Natural killer cell treated with Interleukin-12 subunit alpha and Interleukin-12 subunit beta and Interleukin-15 and Interleukin-18, amount 100 ng/mL, for 72 hours (primary cell): ENCODE measurements around the gene TUB. TPM values are rescaled to one million over a fixed set of nuclear protein-coding genes. Genes with fewer than 3 reads are reported as not detected.

Experiments used
- ATAC-seq, 2 donors: fragments of 150-1000 bp; cut with Tn5 transposase in 1 of 2; sonication (Bioruptor Pico), chemical (Tn5 transposase) in 1 of 2; 2 replicates each; pipeline ENCODE4 v1.10.0; 2021
- DNase-seq: peaks from one replicate; pipeline ENCODE4 v3.0.0; 2022; ENCODE audit warnings: low spot score
- H3K27ac Mint-ChIP-seq, 2 donors: 1 replicate in 1 of 2; 2 replicates in 1 of 2; pipeline ENCODE4 v1.8.0; 2022; ENCODE audit warnings: mixed read lengths in 2 of 2, mild to moderate bottlenecking in 1 of 2, moderate library complexity in 1 of 2
- H3K27me3 Mint-ChIP-seq, 2 donors: 1 replicate in 1 of 2; 2 replicates in 1 of 2; pipeline ENCODE4 v1.8.0; 2022; ENCODE audit warnings: mixed read lengths in 2 of 2
- H3K36me3 Mint-ChIP-seq: one replicate; pipeline ENCODE4 v1.8.0; 2022; ENCODE audit warnings: mixed read lengths
- H3K4me1 Mint-ChIP-seq, 2 donors: 1 replicate in 1 of 2; 2 replicates in 1 of 2; pipeline ENCODE4 v1.8.0; 2022; ENCODE audit warnings: low read depth in 2 of 2, mixed read lengths in 2 of 2, mild to moderate bottlenecking in 1 of 2
- H3K4me3 Mint-ChIP-seq: one replicate; pipeline ENCODE4 v1.8.0; 2022; ENCODE audit warnings: mixed read lengths
- H3K9me3 Mint-ChIP-seq: 2 replicates; pipeline ENCODE4 v1.8.0; 2022; ENCODE audit warnings: mixed read lengths
- total RNA-seq, 2 donors: library from RNA; stranded (reverse); gene quantifications; one replicate each; pipeline ENCODE4 v1.2.3, GENCODE V29; 2022

TUB gene
- total RNA-seq, 2 donors from 2014 or later = not detected

GRCh38 chr11:8068605-8069221, 12.3 kb upstream of the TUB start:
- Mint-ChIP-seq H3K27ac (no peak overlapping the region), H3K4me1 (no peaks in the 10 kb centered on the region), H3K36me3 (no peaks in the 10 kb centered on the region), H3K27me3 (peaks cover 24 to 32% of the 10 kb centered on the region in 2 donors), H3K9me3 (no peaks in the 10 kb centered on the region), H3K4me3 (no peak overlapping the region)
- no peak for DNase-seq
- no peak for ATAC-seq

GRCh38 chr11:8069771-8070170, 11.2 kb upstream of the TUB start:
- no peaks in the 10 kb centered on the region for H3K9me3 Mint-ChIP-seq
- no peaks in the 10 kb centered on the region for H3K36me3 Mint-ChIP-seq
- no peak overlapping the region for H3K27ac Mint-ChIP-seq
- DNase-seq (no peak), ATAC-seq (no peak)
- H3K27me3 Mint-ChIP-seq = peaks cover 29 to 38% of the 10 kb centered on the region in 2 donors
- H3K4me3 Mint-ChIP-seq = no peak overlapping the region
- H3K4me1 Mint-ChIP-seq = no peaks in the 10 kb centered on the region

- Mint-ChIP-seq H3K27me3 (peaks cover 29 to 38% of the 10 kb centered on the region in 2 donors), H3K27ac (no peak overlapping the region), H3K9me3 (no peaks in the 10 kb centered on the region), H3K4me3 (no peak overlapping the region), H3K4me1 (no peaks in the 10 kb centered on the region), H3K36me3 (no peaks in the 10 kb centered on the region)
- no peak for DNase-seq
- ATAC-seq = no peak
Observed at GRCh38 chr11:8070417-8071115, 10.4 kb upstream of the TUB start.

GRCh38 chr11:8071616-8072581, 9.1 kb upstream of the TUB start:
- ATAC-seq = peak in 1 of 2 donors; percentile 13
- Mint-ChIP-seq H3K27me3 (peaks cover 34 to 38% of the 10 kb centered on the region in 2 donors), H3K4me3 (no peak overlapping the region), H3K36me3 (no peaks in the 10 kb centered on the region), H3K4me1 (no peaks in the 10 kb centered on the region), H3K27ac (no peak overlapping the region), H3K9me3 (no peaks in the 10 kb centered on the region)
- no peak for DNase-seq

- H3K36me3 Mint-ChIP-seq = no peaks in the 10 kb centered on the region
- peaks cover 23 to 38% of the 10 kb centered on the region in 2 donors for H3K27me3 Mint-ChIP-seq
- ATAC-seq = no peak
- DNase-seq = no peak
- no peaks in the 10 kb centered on the region for H3K4me1 Mint-ChIP-seq
- H3K27ac Mint-ChIP-seq = no peak overlapping the region
- H3K4me3 Mint-ChIP-seq = no peak overlapping the region
- H3K9me3 Mint-ChIP-seq = no peaks in the 10 kb centered on the region
Observed at GRCh38 chr11:8075119-8075726, 5.8 kb upstream of the TUB start.

GRCh38 chr11:8079111-8079675, 1.8 kb upstream of the TUB start:
- Mint-ChIP-seq H3K9me3 (no peaks in the 10 kb centered on the region), H3K27ac (no peak overlapping the region), H3K27me3 (peaks cover 37 to 43% of the 10 kb centered on the region in 2 donors), H3K4me1 (no peaks in the 10 kb centered on the region), H3K4me3 (no peak overlapping the region), H3K36me3 (no peaks in the 10 kb centered on the region)
- DNase-seq (no peak), ATAC-seq (no peak)

GRCh38 chr11:8080069-8080670, 841 bp upstream of the TUB start:
- H3K27ac Mint-ChIP-seq = no peak overlapping the region
- H3K27me3 Mint-ChIP-seq = peaks cover 41 to 46% of the 10 kb centered on the region in 2 donors
- H3K9me3 Mint-ChIP-seq = no peaks in the 10 kb centered on the region
- DNase-seq = no peak
- no peaks in the 10 kb centered on the region for H3K4me1 Mint-ChIP-seq
- no peaks in the 10 kb centered on the region for H3K36me3 Mint-ChIP-seq
- ATAC-seq = no peak
- peak overlapping the region; percentile 20 for H3K4me3 Mint-ChIP-seq

GRCh38 chr11:8081591-8082250, 710 bp downstream of the TUB start:
- DNase-seq (no peak), ATAC-seq (no peak)
- Mint-ChIP-seq H3K4me1 (no peaks in the 10 kb centered on the region), H3K4me3 (no peak overlapping the region), H3K27ac (no peak overlapping the region), H3K27me3 (peaks cover 38 to 41% of the 10 kb centered on the region in 2 donors), H3K36me3 (no peaks in the 10 kb centered on the region), H3K9me3 (no peaks in the 10 kb centered on the region)

- no peaks in the 10 kb centered on the region for H3K4me1 Mint-ChIP-seq
- H3K27me3 Mint-ChIP-seq = peaks cover 35 to 37% of the 10 kb centered on the region in 2 donors
- H3K27ac Mint-ChIP-seq = no peak overlapping the region
- no peak overlapping the region for H3K4me3 Mint-ChIP-seq
- no peak for ATAC-seq
- no peaks in the 10 kb centered on the region for H3K36me3 Mint-ChIP-seq
- H3K9me3 Mint-ChIP-seq = no peaks in the 10 kb centered on the region
- DNase-seq = no peak
Observed at GRCh38 chr11:8082391-8083087, 1.5 kb downstream of the TUB start.

- ATAC-seq (no peak), DNase-seq (no peak)
- Mint-ChIP-seq H3K27ac (no peak overlapping the region), H3K4me1 (no peaks in the 10 kb centered on the region), H3K4me3 (no peak overlapping the region), H3K27me3 (peaks cover 32 to 33% of the 10 kb centered on the region in 2 donors), H3K36me3 (no peaks in the 10 kb centered on the region), H3K9me3 (no peaks in the 10 kb centered on the region)
Observed at GRCh38 chr11:8083088-8083395, 2.0 kb downstream of the TUB start.

- no peak for ATAC-seq
- no peak overlapping the region for H3K27ac Mint-ChIP-seq
- H3K4me3 Mint-ChIP-seq = no peak overlapping the region
- DNase-seq = no peak
- no peaks in the 10 kb centered on the region for H3K4me1 Mint-ChIP-seq
- H3K36me3 Mint-ChIP-seq = no peaks in the 10 kb centered on the region
- peaks cover 26 to 33% of the 10 kb centered on the region in 2 donors for H3K27me3 Mint-ChIP-seq
- no peaks in the 10 kb centered on the region for H3K9me3 Mint-ChIP-seq
Observed at GRCh38 chr11:8083871-8084281, 2.9 kb downstream of the TUB start.

GRCh38 chr11:8084352-8084751, 3.3 kb downstream of the TUB start:
- no peaks in the 10 kb centered on the region for H3K4me1 Mint-ChIP-seq
- no peak for ATAC-seq
- H3K27me3 Mint-ChIP-seq = peaks cover 25 to 33% of the 10 kb centered on the region in 2 donors
- no peaks in the 10 kb centered on the region for H3K36me3 Mint-ChIP-seq
- no peak overlapping the region for H3K27ac Mint-ChIP-seq
- H3K9me3 Mint-ChIP-seq = no peaks in the 10 kb centered on the region
- no peak overlapping the region for H3K4me3 Mint-ChIP-seq
- DNase-seq = no peak
